Vagina (tissue), 2 donors: ENCODE results near the gene ZNF784.

Experiments
- POLR2AphosphoS5 ChIP-seq, 2 donors: sonication (generic); formaldehyde crosslinking; IDR thresholded peaks; one replicate each; pipeline ENCODE4 v1.9.0; 2017; ENCODE audit warnings: antibody characterized with exemption in 2 of 2, mild to moderate bottlenecking in 2 of 2, low read depth in 1 of 2; ENCODE audit not compliant: insufficient read depth in 1 of 2
- TF ChIP-seq, protein P1 (sequence below), 3 experiments: fragments of 450-650 bp in 2 of 3; fragments of 200-600 bp in 1 of 3; sonication (generic) in 1 of 3; IDR thresholded peaks; one replicate each; pipeline ENCODE4 v1.5.1; 2017 to 2019; ENCODE audit warnings: antibody characterized with exemption in 3 of 3, mild to moderate bottlenecking in 2 of 3, moderate library complexity in 2 of 3

GRCh38 chr19:55660991-55661390 lies 36.6 kb upstream of the ZNF784 start:
- TF ChIP-seq, protein P1, sequence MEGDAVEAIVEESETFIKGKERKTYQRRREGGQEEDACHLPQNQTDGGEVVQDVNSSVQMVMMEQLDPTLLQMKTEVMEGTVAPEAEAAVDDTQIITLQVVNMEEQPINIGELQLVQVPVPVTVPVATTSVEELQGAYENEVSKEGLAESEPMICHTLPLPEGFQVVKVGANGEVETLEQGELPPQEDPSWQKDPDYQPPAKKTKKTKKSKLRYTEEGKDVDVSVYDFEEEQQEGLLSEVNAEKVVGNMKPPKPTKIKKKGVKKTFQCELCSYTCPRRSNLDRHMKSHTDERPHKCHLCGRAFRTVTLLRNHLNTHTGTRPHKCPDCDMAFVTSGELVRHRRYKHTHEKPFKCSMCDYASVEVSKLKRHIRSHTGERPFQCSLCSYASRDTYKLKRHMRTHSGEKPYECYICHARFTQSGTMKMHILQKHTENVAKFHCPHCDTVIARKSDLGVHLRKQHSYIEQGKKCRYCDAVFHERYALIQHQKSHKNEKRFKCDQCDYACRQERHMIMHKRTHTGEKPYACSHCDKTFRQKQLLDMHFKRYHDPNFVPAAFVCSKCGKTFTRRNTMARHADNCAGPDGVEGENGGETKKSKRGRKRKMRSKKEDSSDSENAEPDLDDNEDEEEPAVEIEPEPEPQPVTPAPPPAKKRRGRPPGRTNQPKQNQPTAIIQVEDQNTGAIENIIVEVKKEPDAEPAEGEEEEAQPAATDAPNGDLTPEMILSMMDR (IDR thresholded peaks at IDR 0.05): no peak
- no peak for TF ChIP-seq POLR2AphosphoS5 (IDR thresholded peaks at IDR 0.05; ENCODE audit: insufficient read depth in 1 of 2, low read depth in 1 of 2)
